K562 (cell line): Measurements from ENCODE around the gene ATF6B. TPM values are rescaled to one million over a fixed set of nuclear protein-coding genes. Genes with fewer than 3 reads are reported as not detected.

Source experiments
- CBX3 ChIP-seq, 2 experiments: IDR thresholded peaks; 1 replicate in 1 of 2; 2 replicates in 1 of 2; pipeline ENCODE4 v1.6.1; 2012; ENCODE audit warnings: inconsistent platforms in 2 of 2, low read length in 2 of 2, borderline replicate concordance in 1 of 2, control low read depth in 1 of 2
- CHCHD3 ChIP-seq: fragments of 250-450 bp; sonication (Bioruptor Pico); IDR thresholded peaks from 2 replicates; pipeline ENCODE4 v2.1.2; 2022; ENCODE audit warnings: mild to moderate bottlenecking
- HOXB6 ChIP-seq: fragments of 250-450 bp; sonication (Bioruptor Pico); IDR thresholded peaks from 2 replicates; pipeline ENCODE4 v1.5.1; 2022; ENCODE audit warnings: mild to moderate bottlenecking, borderline replicate concordance
- JUN ChIP-seq, 2 experiments: sonication (generic) in 1 of 2; formaldehyde crosslinking in 1 of 2; IDR thresholded peaks; 2 replicates each; pipeline versions ENCODE4 v1.6.1 to v1.8.0; 2012 to 2022; ENCODE audit warnings: borderline replicate concordance in 2 of 2, mild to moderate bottlenecking in 2 of 2, improper control_type of control experiment in 1 of 2, low read depth in 1 of 2, low read length in 1 of 2, missing genetic modification reagents in 1 of 2
- KAT7 ChIP-seq: sonication (generic); formaldehyde crosslinking; IDR thresholded peaks from 2 replicates; pipeline ENCODE4 v1.8.0; 2022; ENCODE audit warnings: missing genetic modification reagents, mild to moderate bottlenecking, borderline replicate concordance
- KLF16 ChIP-seq: IDR thresholded peaks from 2 replicates; pipeline ENCODE4 v1.6.1; 2016; ENCODE audit warnings: antibody characterized with exemption
- SAFB ChIP-seq: fragments of 200-400 bp; formaldehyde crosslinking; IDR thresholded peaks from 2 replicates; pipeline ENCODE4 v1.6.1; 2017; ENCODE audit warnings: low read depth, low read length, borderline replicate concordance
- SIN3A ChIP-seq, 2 experiments: fragments of 150-350 bp in 1 of 2; IDR thresholded peaks; 2 replicates each; pipeline ENCODE4 v1.6.1; 2011 to 2016; ENCODE audit warnings: borderline replicate concordance in 2 of 2, low read depth in 2 of 2, low read length in 2 of 2, mild to moderate bottlenecking in 2 of 2, moderate library complexity in 2 of 2; ENCODE audit not compliant: control insufficient read depth in 1 of 2
- TCFL5 ChIP-seq: fragments of 250-450 bp; sonication (Bioruptor Pico); conservative IDR thresholded peaks from 2 replicates; pipeline ENCODE4 v1.6.1; 2021; ENCODE audit warnings: mild to moderate bottlenecking, moderate library complexity, matching md5 sums
- TEAD1 ChIP-seq, 2 experiments: fragments of 450-650 bp in 1 of 2; sonication (generic) in 1 of 2; formaldehyde crosslinking; IDR thresholded peaks; 2 replicates each; pipeline versions ENCODE4 v1.4.0 to v1.8.0; 2020 to 2022; ENCODE audit warnings: mild to moderate bottlenecking in 2 of 2, missing genetic modification reagents in 1 of 2
- ZNF354B ChIP-seq: fragments of 250-450 bp; sonication (Bioruptor Pico); IDR thresholded peaks from 2 replicates; pipeline ENCODE4 v1.4.0; 2020
- polyA plus RNA-seq, 8 experiments: library from polyadenylated mRNA; depleted of rRNA in 4 of 8; stranded (reverse) in 5 of 8; unstranded in 3 of 8; fragments of >200 nt; fragmentation: Nextera tagmentation in 2 of 8; fragmentation: Illumina TruSeq in 1 of 8; extraction: Ambion mirVana in 2 of 8; extraction: Trizol in 1 of 8; gene quantifications; 2 replicates each; pipeline versions ENCODE4 v1.2.1 to v1.2.3, GENCODE V29; 2011 to 2014; ENCODE audit warnings: inconsistent platforms in 1 of 8, missing spikeins in 1 of 8
- total RNA-seq, 7 experiments: library from RNA; depleted of rRNA in 6 of 7; stranded (reverse); fragments of >200 nt in 6 of 7; fragmentation: Illumina TruSeq in 2 of 7; extraction: Trizol in 2 of 7; gene quantifications; 2 replicates each; pipeline versions ENCODE4 v1.2.1 to v1.2.3, GENCODE V29; 2011 to 2021; ENCODE audit warnings: low replicate concordance in 1 of 7
- TF ChIP-seq, protein P1 (sequence below): fragments of 450-650 bp; IDR thresholded peaks from 2 replicates; pipeline ENCODE4 v1.6.1; 2017; ENCODE audit warnings: antibody characterized with exemption, mild to moderate bottlenecking
- TF ChIP-seq, protein P2 (sequence below): fragments of 450-650 bp; IDR thresholded peaks from 2 replicates; pipeline ENCODE4 v1.6.1; 2017; ENCODE audit warnings: mild to moderate bottlenecking, moderate library complexity
- TF ChIP-seq, protein P3 (sequence below), 2 experiments: IDR thresholded peaks; 2 replicates each; pipeline ENCODE4 v1.6.1; 2011; ENCODE audit warnings: borderline replicate concordance in 1 of 2, control low read depth in 1 of 2, low read depth in 1 of 2, low read length in 1 of 2, mild to moderate bottlenecking in 1 of 2, mixed read lengths in 1 of 2, moderate library complexity in 1 of 2; ENCODE audit not compliant: insufficient read depth in 1 of 2, insufficient read length in 1 of 2, poor library complexity in 1 of 2, severe bottlenecking in 1 of 2; ENCODE audit errors: extremely low read depth in 1 of 2
- TF ChIP-seq, protein P4 (sequence below), 2 experiments: IDR thresholded peaks; 2 replicates each; pipeline ENCODE4 v1.6.1; 2012; ENCODE audit warnings: improper control_type of control experiment in 2 of 2, low read depth in 2 of 2, low read length in 2 of 2, borderline replicate concordance in 1 of 2

The ATF6B gene
- total and polyA plus RNA-seq, 9 of the 15 experiments (the other 6 are each of a cell fraction or from before 2014, with no cell fraction given), result 20.7 to 131 (median 31.7) TPM

DNA sequence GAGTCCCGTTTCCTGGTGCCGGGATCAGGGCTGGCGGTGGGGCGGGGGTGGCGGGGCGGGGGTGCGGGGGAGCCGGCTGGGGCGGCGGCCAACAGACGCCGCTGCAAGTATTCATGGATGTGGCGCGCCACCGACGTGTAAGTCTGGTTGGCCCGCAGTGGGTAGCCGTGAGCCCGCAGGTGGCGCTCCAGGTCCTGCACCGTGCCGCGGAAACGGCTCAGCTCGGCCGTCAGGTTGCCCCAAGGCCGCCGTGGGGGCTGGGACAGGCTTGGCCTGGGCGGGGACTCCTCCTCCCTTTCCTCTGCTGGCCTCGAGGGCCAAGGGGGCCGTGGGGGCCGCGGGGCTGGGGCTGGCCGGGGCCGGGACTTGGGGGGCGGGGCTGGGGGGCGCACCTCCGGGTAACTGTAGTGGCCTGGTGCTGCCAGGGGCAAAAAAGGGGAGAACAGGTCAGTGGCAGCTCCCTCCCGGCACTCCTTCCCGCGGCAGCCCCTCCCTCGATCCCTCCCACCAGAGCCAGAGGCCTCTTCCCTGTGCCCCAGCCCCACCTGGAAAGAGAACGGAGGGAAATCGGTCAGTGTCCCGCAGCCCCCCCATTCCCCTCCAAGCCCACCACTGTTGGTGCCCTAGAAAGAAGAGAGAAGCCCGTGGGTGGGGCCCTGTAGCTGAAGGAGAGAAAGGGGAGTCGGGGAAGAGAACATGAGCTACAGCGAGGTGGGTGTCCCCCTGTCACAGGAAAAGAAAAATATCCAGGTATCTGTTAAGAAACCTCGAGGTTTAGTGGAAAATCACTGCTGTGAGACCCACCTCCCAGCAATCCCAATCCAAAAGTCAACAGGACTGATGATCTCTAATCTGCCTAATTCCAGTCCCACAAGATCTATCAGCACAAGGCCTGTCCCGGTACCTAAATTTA is 40.2 kb downstream of the ATF6B start (continued):
- TF ChIP-seq, protein P1, sequence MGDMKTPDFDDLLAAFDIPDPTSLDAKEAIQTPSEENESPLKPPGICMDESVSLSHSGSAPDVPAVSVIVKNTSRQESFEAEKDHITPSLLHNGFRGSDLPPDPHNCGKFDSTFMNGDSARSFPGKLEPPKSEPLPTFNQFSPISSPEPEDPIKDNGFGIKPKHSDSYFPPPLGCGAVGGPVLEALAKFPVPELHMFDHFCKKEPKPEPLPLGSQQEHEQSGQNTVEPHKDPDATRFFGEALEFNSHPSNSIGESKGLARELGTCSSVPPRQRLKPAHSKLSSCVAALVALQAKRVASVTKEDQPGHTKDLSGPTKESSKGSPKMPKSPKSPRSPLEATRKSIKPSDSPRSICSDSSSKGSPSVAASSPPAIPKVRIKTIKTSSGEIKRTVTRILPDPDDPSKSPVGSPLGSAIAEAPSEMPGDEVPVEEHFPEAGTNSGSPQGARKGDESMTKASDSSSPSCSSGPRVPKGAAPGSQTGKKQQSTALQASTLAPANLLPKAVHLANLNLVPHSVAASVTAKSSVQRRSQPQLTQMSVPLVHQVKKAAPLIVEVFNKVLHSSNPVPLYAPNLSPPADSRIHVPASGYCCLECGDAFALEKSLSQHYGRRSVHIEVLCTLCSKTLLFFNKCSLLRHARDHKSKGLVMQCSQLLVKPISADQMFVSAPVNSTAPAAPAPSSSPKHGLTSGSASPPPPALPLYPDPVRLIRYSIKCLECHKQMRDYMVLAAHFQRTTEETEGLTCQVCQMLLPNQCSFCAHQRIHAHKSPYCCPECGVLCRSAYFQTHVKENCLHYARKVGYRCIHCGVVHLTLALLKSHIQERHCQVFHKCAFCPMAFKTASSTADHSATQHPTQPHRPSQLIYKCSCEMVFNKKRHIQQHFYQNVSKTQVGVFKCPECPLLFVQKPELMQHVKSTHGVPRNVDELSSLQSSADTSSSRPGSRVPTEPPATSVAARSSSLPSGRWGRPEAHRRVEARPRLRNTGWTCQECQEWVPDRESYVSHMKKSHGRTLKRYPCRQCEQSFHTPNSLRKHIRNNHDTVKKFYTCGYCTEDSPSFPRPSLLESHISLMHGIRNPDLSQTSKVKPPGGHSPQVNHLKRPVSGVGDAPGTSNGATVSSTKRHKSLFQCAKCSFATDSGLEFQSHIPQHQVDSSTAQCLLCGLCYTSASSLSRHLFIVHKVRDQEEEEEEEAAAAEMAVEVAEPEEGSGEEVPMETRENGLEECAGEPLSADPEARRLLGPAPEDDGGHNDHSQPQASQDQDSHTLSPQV, result no peak
- TF ChIP-seq CBX3 (IDR thresholded peaks at IDR 0.05; ENCODE audit: borderline replicate concordance in 1 of 2, low read length in 2 of 2), result no peak
- TF ChIP-seq TCFL5 (CRISPR knock-in tag), result no peak
- TF ChIP-seq, protein P2, sequence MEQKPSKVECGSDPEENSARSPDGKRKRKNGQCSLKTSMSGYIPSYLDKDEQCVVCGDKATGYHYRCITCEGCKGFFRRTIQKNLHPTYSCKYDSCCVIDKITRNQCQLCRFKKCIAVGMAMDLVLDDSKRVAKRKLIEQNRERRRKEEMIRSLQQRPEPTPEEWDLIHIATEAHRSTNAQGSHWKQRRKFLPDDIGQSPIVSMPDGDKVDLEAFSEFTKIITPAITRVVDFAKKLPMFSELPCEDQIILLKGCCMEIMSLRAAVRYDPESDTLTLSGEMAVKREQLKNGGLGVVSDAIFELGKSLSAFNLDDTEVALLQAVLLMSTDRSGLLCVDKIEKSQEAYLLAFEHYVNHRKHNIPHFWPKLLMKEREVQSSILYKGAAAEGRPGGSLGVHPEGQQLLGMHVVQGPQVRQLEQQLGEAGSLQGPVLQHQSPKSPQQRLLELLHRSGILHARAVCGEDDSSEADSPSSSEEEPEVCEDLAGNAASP, result no peak
- no peak for TF ChIP-seq KAT7
- TF ChIP-seq, protein P3, sequence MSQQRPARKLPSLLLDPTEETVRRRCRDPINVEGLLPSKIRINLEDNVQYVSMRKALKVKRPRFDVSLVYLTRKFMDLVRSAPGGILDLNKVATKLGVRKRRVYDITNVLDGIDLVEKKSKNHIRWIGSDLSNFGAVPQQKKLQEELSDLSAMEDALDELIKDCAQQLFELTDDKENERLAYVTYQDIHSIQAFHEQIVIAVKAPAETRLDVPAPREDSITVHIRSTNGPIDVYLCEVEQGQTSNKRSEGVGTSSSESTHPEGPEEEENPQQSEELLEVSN (IDR thresholded peaks at IDR 0.05; ENCODE audit: borderline replicate concordance in 1 of 2, extremely low read depth in 1 of 2, insufficient read depth in 1 of 2, insufficient read length in 1 of 2, low read depth in 1 of 2, low read length in 1 of 2, poor library complexity in 1 of 2, severe bottlenecking in 1 of 2), result peak in 1 of 2 experiments; percentile 29
- no peak for TF ChIP-seq HOXB6 (CRISPR knock-in tag)
- no peak for TF ChIP-seq TEAD1 (CRISPR knock-in tag; IDR thresholded peaks at IDR 0.05)
- no peak for TF ChIP-seq CHCHD3 (CRISPR knock-in tag)
- TF ChIP-seq SAFB, result no peak; the same call in 1 of the 2 replicates
- no peak for TF ChIP-seq KLF16
- peak; percentile 43; the same call in 1 of the 2 replicates for TF ChIP-seq JUN (IDR thresholded peaks at IDR 0.05; ENCODE audit: borderline replicate concordance, low read depth, low read length)
- TF ChIP-seq JUN (CRISPR knock-in tag; IDR thresholded peaks at IDR 0.05; ENCODE audit: borderline replicate concordance), result no peak
- no peak for TF ChIP-seq ZNF354B (CRISPR knock-in tag)
- TF ChIP-seq SIN3A (IDR thresholded peaks at IDR 0.05; ENCODE audit: borderline replicate concordance in 2 of 2, control insufficient read depth in 1 of 2, low read depth in 2 of 2, low read length in 2 of 2), result no peak
- TF ChIP-seq, protein P4, sequence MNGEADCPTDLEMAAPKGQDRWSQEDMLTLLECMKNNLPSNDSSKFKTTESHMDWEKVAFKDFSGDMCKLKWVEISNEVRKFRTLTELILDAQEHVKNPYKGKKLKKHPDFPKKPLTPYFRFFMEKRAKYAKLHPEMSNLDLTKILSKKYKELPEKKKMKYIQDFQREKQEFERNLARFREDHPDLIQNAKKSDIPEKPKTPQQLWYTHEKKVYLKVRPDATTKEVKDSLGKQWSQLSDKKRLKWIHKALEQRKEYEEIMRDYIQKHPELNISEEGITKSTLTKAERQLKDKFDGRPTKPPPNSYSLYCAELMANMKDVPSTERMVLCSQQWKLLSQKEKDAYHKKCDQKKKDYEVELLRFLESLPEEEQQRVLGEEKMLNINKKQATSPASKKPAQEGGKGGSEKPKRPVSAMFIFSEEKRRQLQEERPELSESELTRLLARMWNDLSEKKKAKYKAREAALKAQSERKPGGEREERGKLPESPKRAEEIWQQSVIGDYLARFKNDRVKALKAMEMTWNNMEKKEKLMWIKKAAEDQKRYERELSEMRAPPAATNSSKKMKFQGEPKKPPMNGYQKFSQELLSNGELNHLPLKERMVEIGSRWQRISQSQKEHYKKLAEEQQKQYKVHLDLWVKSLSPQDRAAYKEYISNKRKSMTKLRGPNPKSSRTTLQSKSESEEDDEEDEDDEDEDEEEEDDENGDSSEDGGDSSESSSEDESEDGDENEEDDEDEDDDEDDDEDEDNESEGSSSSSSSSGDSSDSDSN (IDR thresholded peaks at IDR 0.05; ENCODE audit: borderline replicate concordance in 1 of 2, low read depth in 2 of 2, low read length in 2 of 2), result peak in 1 of 2 experiments; percentile 70; a peak in 1 of 4 replicates
